ENCODE data around the gene TTPAL. TPM values are rescaled to one million over a fixed set of nuclear protein-coding genes. Genes with fewer than 3 reads are reported as not detected.

TTPAL gene
- total and polyA plus RNA-seq, 2 of the 4 experiments (the other 2 are of a cell fraction): 8.2 to 18.1 TPM

DNA sequence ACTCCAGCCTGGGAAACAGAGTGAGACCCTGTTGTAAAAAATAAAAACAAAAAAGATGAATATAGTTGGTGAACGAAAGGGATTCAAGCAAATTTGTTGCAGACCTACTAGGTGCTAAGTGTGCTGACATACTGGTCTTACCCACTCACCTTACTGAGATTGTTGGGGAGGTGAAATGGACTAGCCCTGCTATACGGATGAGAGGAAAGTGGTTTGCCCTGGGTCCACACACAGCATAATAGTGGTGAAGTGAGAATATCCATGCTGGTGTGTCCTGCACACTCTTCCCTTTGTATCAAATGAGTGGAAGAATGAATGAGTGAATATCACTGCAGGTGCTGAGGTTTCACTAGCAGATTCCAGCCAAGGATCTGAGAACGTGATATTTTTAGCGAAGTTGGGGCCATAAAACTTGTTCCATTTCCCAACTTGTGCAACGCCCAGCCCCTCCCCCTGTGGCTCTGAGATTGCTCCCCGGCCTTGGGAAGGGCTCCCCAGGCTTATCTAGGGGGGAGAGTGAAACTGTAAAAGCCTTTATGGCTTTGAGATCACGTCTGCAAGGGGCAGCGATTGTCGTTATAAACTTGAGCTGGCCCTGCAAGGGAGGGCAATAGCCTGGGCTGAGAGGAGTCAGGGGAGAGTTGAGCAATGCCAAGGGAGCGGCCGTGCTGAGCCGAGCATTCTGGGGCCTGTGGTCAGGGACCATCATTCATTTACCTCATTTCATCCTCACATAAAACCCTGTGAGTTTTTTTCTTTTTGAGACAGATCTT lies 33.2 kb upstream of the TTPAL start:
- Histone ChIP-seq H2AK5ac (ENCODE audit: low read depth, low read length) (no peak overlapping the region), H3K27ac (ENCODE audit: insufficient read depth, low read length) (no peak overlapping the region), H4K5ac (ENCODE audit: low read depth, low read length) (no peak overlapping the region), H3K4ac (ENCODE audit: low read depth, low read length) (no peak overlapping the region), H3K9me1 (ENCODE audit: insufficient read depth, low read length) (no peaks in the 10 kb centered on the region), H3K56ac (ENCODE audit: extremely low read depth, insufficient read depth, low read length) (no peak overlapping the region), H3K18ac (ENCODE audit: low read depth, low read length) (no peak overlapping the region), H3K9me3 (ENCODE audit: control insufficient read depth, insufficient read depth, low read length) (no peaks in the 10 kb centered on the region; the same call in 1 of the 2 replicates), H4K20me1 (ENCODE audit: insufficient read depth, low read length) (no peaks in the 10 kb centered on the region), H2BK20ac (ENCODE audit: low read depth, low read length) (no peak overlapping the region), H3K4me3 (ENCODE audit: insufficient read depth, low read depth, low read length) (no peak overlapping the region), H2AK9ac (replicated peaks; ENCODE audit: low read depth, low read length, poor library complexity) (no peak overlapping the region), H3K14ac (replicated peaks; ENCODE audit: low read depth, low read length) (no peak overlapping the region), H3K9ac (ENCODE audit: low read depth, low read length) (no peak overlapping the region), H3K27me3 (ENCODE audit: control insufficient read depth, insufficient read depth, low read length) (peaks cover 15% of the 10 kb centered on the region), H4K91ac (ENCODE audit: insufficient read depth, low read depth, low read length) (no peak overlapping the region), H4K8ac (ENCODE audit: low read depth in 2 of 2, low read length in 2 of 2) (no peak overlapping the region), H3K23ac (ENCODE audit: low read depth, low read length) (no peak overlapping the region), H3K36me3 (ENCODE audit: control insufficient read depth, insufficient read depth, low read length) (no peaks in the 10 kb centered on the region), H2BK15ac (ENCODE audit: low read depth, low read length) (no peak overlapping the region), H2BK5ac (ENCODE audit: low read depth, low read length, poor library complexity, severe bottlenecking) (no peak overlapping the region), H3K4me1 (ENCODE audit: control insufficient read depth, insufficient read depth, low read length) (no peaks in the 10 kb centered on the region), H3K4me2 (ENCODE audit: low read depth, low read length) (no peak overlapping the region), H2AFZ (replicated peaks; ENCODE audit: low read length, poor library complexity) (no peak overlapping the region), H2BK120ac (ENCODE audit: low read depth, low read length) (no peak overlapping the region), H3K79me1 (ENCODE audit: low read depth in 1 of 2, low read length in 2 of 2) (no peaks in the 10 kb centered on the region)
- no CpG with 5 or more reads among the region's 12 CpGs for WGBS, 2 experiments (ENCODE audit: extremely low coverage in 2 of 2, insufficient read length in 1 of 2)
- no peak for ATAC-seq (ENCODE audit: low read depth)
- CTCF ChIA-PET: no interaction called here
- dilution Hi-C loops (cut with HindIII; ENCODE audit: low sequenced_read_pairs, unreplicated experiment): no loop called here
- DNase-seq: no peak
- TF ChIP-seq CTCF (conservative IDR thresholded peaks at IDR 0.05; ENCODE audit: low read depth, low read length) (no peak), FOS (IDR thresholded peaks at IDR 0.05; ENCODE audit: low read depth, low read length) (no peak), USF2 (IDR thresholded peaks at IDR 0.05; ENCODE audit: low read depth, low read length) (no peak)
- POLR2A ChIA-PET (ENCODE audit: unreplicated experiment): no interaction called here
- in situ Hi-C loops (cut with MboI; ENCODE audit: low sequenced_read_pairs): no loop called here
- BruUV-seq (replicated peaks): no TSS peak
- intact Hi-C loops (cut with micrococcal nuclease): no loop called here

All from IMR-90 (cell line).